ENCODE measurements around the gene PPCDC.

PPCDC gene

GRCh38 chr15:74983725-74984231 is 39.6 kb upstream of the PPCDC start:
- no peak for TF ChIP-seq CTCF (IDR thresholded peaks at IDR 0.05; ENCODE audit: extremely low read depth, insufficient read depth, missing control alignments)
- in situ Hi-C loops (cut with MboI; ENCODE audit: low pct_unique_long_range_greater_than_20kb, low sequenced_read_pairs, unreplicated experiment): no loop called here
- DNase-seq (ENCODE audit: low spot score): peak; percentile 52

GRCh38 chr15:74988007-74988800 is 35.2 kb upstream of the PPCDC start:
- DNase-seq (ENCODE audit: low spot score): peak; percentile 40
- in situ Hi-C loops (cut with MboI; ENCODE audit: low pct_unique_long_range_greater_than_20kb, low sequenced_read_pairs, unreplicated experiment): no loop called here
- peak; percentile 47 for TF ChIP-seq CTCF (IDR thresholded peaks at IDR 0.05; ENCODE audit: extremely low read depth, insufficient read depth, missing control alignments)

- no peak for DNase-seq (ENCODE audit: low spot score)
- TF ChIP-seq CTCF (IDR thresholded peaks at IDR 0.05; ENCODE audit: extremely low read depth, insufficient read depth, missing control alignments): no peak
- in situ Hi-C loops (cut with MboI; ENCODE audit: low pct_unique_long_range_greater_than_20kb, low sequenced_read_pairs, unreplicated experiment): no loop called here
These were observed 33.9 kb upstream of the PPCDC start for GRCh38 chr15:74989527-74989926.

GRCh38 chr15:74992619-74993018 is 30.8 kb upstream of the PPCDC start:
- no peak for TF ChIP-seq CTCF (IDR thresholded peaks at IDR 0.05; ENCODE audit: extremely low read depth, insufficient read depth, missing control alignments)
- DNase-seq (ENCODE audit: low spot score): no peak
- in situ Hi-C loops (cut with MboI; ENCODE audit: low pct_unique_long_range_greater_than_20kb, low sequenced_read_pairs, unreplicated experiment): no loop called here

- no peak for DNase-seq (ENCODE audit: low spot score)
- no peak for TF ChIP-seq CTCF (IDR thresholded peaks at IDR 0.05; ENCODE audit: extremely low read depth, insufficient read depth, missing control alignments)
- in situ Hi-C loops (cut with MboI; ENCODE audit: low pct_unique_long_range_greater_than_20kb, low sequenced_read_pairs, unreplicated experiment): no loop called here
These were observed 29.2 kb upstream of the PPCDC start for GRCh38 chr15:74994236-74994635.

GRCh38 chr15:74994685-74995084 is 28.7 kb upstream of the PPCDC start:
- DNase-seq (ENCODE audit: low spot score): no peak
- in situ Hi-C loops (cut with MboI; ENCODE audit: low pct_unique_long_range_greater_than_20kb, low sequenced_read_pairs, unreplicated experiment): no loop called here
- no peak for TF ChIP-seq CTCF (IDR thresholded peaks at IDR 0.05; ENCODE audit: extremely low read depth, insufficient read depth, missing control alignments)
